Measurements from ENCODE around the gene MX1.

DNA sequence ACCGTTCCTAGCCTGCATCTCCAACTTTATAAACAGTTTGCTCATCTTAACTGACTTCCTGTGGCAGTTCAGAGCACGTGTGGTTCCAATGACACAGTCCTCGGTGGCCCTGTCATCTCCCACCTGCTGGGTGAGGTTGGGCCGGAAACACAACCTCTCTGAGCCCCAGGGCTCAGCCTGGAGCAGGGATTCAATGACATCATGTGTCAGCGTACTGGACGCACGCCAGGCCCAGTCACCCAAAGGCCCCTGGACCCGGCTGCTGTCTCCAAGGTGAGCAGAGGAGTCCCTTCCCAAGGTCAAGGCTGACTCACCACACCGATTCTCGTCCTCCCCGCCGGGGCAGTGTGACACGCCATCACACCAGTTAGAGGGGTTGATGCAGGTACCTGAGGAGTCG lies 62.0 kb downstream of the MX1 start:
- TF ChIP-seq, protein P1, sequence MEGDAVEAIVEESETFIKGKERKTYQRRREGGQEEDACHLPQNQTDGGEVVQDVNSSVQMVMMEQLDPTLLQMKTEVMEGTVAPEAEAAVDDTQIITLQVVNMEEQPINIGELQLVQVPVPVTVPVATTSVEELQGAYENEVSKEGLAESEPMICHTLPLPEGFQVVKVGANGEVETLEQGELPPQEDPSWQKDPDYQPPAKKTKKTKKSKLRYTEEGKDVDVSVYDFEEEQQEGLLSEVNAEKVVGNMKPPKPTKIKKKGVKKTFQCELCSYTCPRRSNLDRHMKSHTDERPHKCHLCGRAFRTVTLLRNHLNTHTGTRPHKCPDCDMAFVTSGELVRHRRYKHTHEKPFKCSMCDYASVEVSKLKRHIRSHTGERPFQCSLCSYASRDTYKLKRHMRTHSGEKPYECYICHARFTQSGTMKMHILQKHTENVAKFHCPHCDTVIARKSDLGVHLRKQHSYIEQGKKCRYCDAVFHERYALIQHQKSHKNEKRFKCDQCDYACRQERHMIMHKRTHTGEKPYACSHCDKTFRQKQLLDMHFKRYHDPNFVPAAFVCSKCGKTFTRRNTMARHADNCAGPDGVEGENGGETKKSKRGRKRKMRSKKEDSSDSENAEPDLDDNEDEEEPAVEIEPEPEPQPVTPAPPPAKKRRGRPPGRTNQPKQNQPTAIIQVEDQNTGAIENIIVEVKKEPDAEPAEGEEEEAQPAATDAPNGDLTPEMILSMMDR (IDR thresholded peaks at IDR 0.05): no peak
- TF ChIP-seq POLR2A (IDR thresholded peaks at IDR 0.05): no peak

Data from adrenal gland (tissue), 5 donors.